NCI-H2107 treated with DMSO at 0.1 percent for 48 hours (cell line): ENCODE measurements around the gene DYNLT2B.
"Not testable (repeated sequence)": the region's sequence is repeated elsewhere in the genome, so short reads cannot be mapped to it uniquely, and the experiment has no call there.

Experiments
- DNase-seq: peaks from one replicate; lab custom pipeline; 2025; ENCODE audit not compliant: unreplicated experiment; lab: John Stamatoyannopoulos, UW

Gene DYNLT2B

DNA sequence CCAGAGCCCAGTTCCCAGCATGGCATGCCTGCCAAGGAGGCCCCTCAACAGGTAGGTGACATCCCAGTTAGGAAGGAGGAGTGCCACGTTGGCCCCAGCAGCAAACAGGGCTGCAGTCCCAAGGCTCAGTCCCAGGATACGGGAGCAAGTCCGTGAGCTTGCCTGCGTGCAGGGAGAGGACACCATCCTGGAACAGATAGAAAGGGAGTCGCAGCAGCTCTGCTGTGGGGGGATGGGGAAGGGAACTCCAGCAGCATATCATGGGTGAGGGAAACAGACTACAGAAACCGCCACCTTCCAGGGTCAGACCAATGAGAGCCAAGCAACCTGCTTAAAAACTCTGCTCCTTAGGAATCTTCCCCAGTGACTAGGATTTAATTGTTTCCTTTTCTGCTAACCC is 9.4 kb upstream of the DYNLT2B start:
- DNase-seq: no peak

GRCh38 chr3:196326936-196327335 is 8.9 kb upstream of the DYNLT2B start:
- no peak for DNase-seq

- no peak for DNase-seq
Measured at GRCh38 chr3:196323691-196324090, 5.7 kb upstream of the DYNLT2B start.

DNA sequence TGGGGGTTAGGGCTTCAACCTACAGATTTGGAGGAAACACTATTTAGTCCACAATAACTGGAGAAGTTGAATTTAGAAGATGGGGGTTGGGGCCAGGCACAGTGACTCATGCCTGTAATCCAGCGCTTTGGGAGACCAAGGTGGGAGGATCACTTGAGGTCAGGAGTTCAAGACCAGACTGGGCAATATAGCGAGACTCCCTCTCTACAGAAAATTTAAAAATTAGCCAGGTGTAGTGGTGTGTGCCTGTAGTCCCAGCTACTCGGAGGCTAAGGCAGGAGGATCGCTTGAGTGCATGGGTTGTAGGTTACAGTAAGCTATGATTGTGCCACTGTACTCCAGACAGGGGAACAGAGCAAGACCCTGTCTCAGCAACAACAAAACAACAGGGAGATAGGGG is 5.0 kb upstream of the DYNLT2B start:
- DNase-seq: no peak

GRCh38 chr3:196321162-196321561 is 3.1 kb upstream of the DYNLT2B start:
- DNase-seq: no peak

- DNase-seq: no peak
Measured at GRCh38 chr3:196320137-196320536, 2.1 kb upstream of the DYNLT2B start.

- DNase-seq: not testable (repeated sequence)
Measured at GRCh38 chr3:196316799-196317686, 997 bp downstream of the DYNLT2B start.

- no peak for DNase-seq
Measured at GRCh38 chr3:196315821-196316220, 2.2 kb downstream of the DYNLT2B start.

DNA sequence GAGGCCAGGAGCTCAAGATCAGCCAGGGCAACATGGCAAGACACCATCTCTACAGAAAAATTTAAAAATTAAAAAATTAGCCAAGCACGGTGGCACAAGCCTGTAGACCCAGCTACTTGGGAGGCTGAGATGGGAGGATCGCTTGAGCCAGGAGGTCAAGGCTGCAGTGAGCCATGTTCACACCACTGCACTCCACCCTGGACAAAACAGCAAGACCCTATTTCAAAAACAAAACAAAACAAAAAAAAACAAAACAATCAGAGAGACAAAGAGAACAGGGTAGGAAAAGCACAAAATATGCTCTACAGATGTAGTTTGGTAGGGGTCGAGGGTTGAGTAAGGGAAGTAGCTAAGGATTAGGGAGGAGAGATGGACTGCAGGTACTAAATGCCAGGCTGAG is 3.4 kb downstream of the DYNLT2B start:
- DNase-seq: no peak

- not testable (repeated sequence) for DNase-seq
Measured at GRCh38 chr3:196314086-196314485, 4.0 kb downstream of the DYNLT2B start.

DNA sequence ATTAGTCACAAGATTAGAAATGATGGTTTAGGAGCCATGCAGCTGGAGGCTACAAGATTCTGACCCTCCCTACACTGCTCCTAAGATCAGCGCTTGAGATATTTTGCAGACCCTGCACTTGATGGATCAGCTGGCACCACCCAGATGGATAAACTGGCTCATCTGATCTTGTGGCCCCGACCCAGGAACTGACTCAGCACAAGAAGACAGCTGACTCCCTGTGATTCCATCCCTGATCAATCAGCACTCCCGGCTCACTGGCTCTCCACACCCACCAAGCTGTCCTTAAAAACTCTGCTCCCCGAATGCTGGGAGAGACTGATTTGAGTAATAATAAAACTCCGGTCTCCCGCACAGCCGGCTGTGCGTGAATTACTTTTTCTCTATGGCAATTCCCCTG is 15.1 kb downstream of the DYNLT2B start:
- not testable (repeated sequence) for DNase-seq

DNA sequence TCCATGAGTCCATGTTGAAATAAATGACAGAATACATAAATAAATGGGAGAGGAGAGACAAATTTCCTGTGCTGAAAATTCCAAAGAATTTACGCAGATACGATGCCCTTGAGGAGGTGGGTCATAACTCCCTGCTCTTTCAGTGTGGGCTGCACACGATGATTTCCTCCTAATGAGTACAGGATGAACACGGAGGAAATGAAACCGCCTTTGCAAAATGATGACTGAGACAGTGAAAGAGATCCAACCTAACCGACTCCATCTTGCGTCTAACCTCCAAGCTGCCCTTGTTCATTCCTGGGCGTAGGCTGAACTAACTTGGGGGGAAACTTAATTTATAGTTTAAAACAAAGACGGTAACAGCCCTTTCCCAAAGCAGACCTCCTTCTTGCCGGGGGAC is 15.5 kb downstream of the DYNLT2B start:
- DNase-seq: not testable (repeated sequence)

- DNase-seq: no peak
Measured at GRCh38 chr3:196298521-196298920, 19.5 kb downstream of the DYNLT2B start.

DNA sequence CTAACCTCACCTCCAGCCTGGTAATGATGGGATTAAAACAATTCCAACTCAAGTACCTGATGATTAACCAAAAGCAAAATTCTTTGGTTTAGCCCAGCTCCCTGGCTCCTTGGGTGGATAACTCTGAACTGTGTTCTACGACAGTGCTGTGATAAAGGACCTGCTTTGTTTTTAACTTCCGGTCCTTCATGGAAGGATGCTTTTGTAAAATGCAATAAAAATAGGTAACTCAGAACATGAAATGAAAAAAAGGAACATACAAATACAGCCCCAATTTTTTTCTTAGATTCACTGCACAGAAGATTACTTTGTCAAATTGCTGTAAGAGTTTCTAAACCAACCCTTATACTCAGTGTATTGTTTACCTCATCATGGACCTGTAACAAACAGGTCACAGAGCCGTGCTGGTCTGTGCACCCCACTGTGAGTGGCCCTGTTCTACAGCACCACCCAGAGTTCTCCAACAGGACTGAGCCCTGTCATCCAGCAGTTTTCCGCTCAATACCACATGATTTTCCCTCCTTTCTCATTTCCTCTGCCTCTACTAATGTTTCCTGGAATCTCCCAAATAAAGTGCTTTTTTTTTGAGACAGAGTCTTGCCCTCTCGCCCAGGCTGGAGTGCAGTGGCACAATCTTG is 25.6 kb downstream of the DYNLT2B start:
- DNase-seq: no peak

GRCh38 chr3:196288141-196288460 is 29.9 kb downstream of the DYNLT2B start:
- peak; percentile 44 for DNase-seq

DNA sequence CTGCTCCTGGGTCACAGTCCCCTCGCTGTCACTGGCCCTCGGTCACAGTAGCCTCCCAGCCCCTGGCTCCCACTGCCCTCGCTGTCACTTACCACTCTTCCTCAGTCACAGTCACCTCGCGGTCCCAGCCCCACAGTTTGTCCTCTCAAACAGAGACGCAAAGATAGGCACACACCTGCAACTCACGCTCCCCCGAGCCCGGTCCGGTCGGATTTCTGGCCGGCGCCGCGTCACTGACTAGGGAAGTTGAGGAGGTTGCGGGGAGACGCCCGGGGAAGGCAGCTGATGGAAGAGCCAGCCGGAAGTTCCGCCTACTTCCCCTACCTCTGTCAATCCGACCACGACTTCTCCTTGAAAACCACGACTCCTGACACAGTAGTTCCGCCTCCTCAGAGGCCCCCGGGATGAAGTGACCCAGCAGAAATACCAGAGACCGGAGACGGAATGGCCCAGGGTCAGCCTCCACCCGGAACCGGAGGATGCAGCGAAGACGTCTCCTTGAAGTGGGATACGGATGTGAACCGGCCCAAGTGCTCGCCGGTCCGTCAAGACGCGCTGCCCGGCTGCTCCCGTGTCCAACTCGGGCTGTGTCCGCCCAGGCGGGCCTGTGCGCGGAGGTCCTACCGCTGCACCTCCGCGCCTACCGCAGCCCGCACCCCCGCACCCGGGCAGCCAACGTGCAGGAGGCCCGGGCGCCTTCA is 30.4 kb downstream of the DYNLT2B start, which contains the start of gene PCYT1A:
TSS of gene PCYT1A (minus strand) at position 287 of the 701 bp plus-strand sequence. CDS start 17,195 bp downstream, outside the sequence.
- DNase-seq: peak; percentile 98

DNA sequence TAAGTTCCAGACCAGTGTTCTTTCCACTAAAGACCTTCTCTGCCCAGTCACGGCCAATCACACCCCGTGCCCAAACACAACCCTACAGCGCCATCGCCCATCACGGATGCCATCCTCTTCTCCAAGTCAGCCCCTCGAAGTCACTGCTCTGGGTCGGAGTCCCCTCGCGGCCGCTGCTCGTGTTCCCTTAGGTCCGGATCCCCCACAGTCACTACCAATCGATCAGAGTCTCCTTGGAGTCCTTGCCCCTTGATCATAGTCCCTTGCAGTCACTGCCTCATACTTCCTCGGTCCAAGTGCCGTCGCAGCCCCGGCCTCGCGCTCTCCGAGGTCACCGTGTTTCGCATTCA is 31.0 kb downstream of the DYNLT2B start:
- DNase-seq: no peak

DNA sequence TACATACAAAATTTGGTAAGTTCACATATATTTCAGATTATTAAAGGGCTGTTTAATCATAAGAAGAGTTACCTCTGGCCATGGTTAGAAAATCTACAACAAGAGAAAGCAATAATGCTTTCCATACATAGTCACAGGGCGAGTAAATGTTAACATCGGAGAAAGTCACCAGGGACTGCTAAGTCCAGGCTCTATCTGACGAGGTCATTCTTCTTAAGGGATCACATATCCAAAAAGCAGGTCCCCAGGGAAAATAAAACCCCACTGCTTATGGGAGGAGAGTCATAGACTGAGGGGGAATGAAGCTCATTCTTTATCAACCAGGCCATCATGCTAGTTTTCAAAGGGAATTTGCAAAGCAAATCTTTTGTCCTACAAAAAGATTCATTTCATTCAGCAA is 33.6 kb downstream of the DYNLT2B start:
- DNase-seq: no peak

DNA sequence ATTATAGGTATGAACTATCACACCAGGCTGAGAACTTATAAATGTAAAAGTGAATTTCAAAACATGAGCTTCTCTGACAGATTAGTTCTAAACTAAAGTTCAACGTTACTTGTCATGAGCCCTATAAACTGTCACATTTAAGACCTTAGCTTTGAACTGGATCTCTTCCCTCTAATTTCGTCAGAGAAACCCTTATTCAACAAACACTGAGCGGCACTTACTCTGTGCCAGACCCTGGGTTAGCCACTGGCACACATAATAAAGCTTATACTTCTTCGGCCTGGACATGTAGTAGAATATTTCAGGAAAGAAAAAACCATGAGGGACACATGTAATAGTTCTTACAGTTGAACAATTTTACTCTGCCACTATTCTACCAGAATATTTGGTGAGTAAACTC is 36.1 kb downstream of the DYNLT2B start:
- no peak for DNase-seq

- DNase-seq: no peak
Measured at GRCh38 chr3:196280689-196281440, 37.2 kb downstream of the DYNLT2B start.

- DNase-seq: no peak
Measured at GRCh38 chr3:196275126-196275525, 42.9 kb downstream of the DYNLT2B start.
